CD4-positive, alpha-beta T cell treated with Interleukin-17A for 1 hour (primary cell): ENCODE measurements around the gene MALSU1.
"Not testable (repeated sequence)": the region's sequence is repeated elsewhere in the genome, so short reads cannot be mapped to it uniquely, and the experiment has no call there.

Experiments used
- DNase-seq: peaks from one replicate; pipeline ENCODE4 v3.0.0-alpha.2; 2020

Gene MALSU1

GRCh38 chr7:23287612-23288011, 11.5 kb upstream of the MALSU1 start:
- DNase-seq: no peak

GRCh38 chr7:23290993-23291392, 8.1 kb upstream of the MALSU1 start:
- no peak for DNase-seq

DNA sequence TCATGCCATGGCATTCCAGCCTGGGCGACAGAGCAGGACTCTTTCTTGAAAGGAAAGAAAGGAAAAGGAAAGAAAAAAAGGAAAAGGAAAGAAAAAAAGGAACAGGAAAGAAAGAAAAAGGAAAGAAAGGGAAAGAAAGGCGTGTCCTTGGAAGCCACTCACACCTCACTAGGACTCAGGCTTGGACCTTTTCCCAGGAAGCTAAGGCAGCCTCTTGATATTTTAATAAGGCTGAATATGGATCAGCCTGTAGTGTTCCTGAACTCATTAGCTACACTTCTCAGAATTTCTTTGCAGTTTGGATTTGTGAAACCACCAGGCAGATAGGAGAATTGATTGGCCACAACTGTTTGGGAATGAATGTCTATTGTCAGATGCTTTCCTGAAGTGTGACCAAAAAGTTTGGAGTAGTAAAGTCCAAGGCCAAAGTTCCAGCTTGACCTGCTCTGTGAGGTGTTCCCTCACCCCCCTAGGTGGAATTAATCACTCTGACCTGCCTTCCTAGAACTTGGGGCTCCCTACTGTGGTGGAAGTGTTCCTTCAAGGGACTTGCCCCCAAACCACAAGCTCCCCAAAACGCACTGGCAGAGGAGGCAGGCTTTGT, 7.1 kb upstream of the MALSU1 start:
- no peak for DNase-seq

DNA sequence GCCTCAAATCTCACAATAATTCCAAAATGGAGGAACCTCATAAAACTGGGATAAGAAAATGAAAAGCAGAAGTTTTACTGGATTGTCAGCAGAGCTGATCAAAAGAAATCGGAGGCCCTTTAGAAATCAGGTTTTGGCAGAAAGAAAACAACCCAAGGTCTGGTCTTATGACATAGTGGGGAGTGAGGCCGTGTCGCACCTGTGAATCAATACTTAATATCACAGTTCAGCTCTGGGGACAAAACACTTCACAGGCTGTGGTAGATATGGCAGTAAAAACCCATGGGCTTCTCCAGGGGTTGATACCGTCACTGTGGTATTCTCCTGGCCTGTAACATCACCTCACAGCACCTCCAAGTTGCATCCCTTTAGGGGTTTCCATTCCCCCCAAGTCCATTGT, 6.5 kb upstream of the MALSU1 start:
- no peak for DNase-seq

- no peak for DNase-seq
These were observed 5.6 kb upstream of the MALSU1 start for GRCh38 chr7:23293500-23294073.

DNA sequence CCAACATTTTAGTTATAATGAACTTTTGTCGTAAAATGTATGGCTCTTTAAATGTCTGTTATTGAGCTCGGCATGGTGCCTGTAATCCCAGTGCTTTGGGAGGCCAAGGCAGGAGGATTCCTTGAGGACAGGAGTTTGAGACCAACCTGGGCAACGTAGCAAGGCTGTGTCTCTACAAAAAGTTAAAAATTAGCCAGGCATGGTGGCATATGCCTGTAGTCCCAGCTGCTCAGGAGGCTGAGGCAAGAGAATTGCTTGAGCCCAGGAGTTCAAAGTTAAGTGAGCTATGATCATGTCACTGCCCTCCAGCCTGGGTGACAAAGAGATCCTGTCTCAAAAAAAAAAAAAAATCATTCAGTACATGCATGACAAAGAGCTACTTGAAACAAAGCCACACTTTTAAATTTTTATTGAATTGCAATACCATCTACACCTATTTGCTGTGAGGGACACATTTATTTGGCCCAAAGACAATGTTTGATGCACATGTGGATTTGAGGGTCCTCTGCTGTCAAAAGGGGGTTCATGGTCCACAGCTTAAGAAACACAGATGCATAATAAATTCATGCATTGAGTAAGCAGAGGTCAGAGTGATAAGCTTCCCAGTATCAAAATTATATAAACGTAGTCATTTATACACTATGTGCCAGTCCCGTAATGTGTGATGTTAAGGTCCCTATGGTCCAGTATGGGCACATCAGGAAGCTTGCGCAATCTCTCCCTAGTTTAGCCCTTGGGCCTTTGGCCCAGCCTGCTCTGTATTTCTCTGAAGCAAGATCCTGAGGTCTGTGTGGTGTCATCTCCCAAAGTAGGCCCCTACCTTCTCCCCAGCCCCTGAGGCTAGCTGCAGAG, 4.4 kb upstream of the MALSU1 start:
- DNase-seq: no peak

DNA sequence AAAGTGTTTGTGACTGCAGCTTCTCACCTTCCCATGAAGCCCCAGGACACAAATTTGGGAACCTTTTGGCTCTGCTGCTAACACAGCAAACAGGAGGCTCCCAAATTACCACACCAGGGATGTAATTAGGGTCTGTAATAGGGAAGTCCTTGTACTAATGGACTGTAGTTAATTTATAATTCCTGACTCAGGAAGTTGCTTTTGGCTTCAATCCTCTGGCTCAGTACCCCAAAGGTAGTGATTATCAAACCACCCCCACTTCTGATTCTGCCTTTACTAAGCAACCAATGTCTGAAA, 3.8 kb upstream of the MALSU1 start:
- no peak for DNase-seq

GRCh38 chr7:23298141-23298881, 828 bp upstream of the MALSU1 start:
- DNase-seq: no peak

- DNase-seq: no peak
These were observed 696 bp downstream of the MALSU1 start for GRCh38 chr7:23299770-23300300.

DNA sequence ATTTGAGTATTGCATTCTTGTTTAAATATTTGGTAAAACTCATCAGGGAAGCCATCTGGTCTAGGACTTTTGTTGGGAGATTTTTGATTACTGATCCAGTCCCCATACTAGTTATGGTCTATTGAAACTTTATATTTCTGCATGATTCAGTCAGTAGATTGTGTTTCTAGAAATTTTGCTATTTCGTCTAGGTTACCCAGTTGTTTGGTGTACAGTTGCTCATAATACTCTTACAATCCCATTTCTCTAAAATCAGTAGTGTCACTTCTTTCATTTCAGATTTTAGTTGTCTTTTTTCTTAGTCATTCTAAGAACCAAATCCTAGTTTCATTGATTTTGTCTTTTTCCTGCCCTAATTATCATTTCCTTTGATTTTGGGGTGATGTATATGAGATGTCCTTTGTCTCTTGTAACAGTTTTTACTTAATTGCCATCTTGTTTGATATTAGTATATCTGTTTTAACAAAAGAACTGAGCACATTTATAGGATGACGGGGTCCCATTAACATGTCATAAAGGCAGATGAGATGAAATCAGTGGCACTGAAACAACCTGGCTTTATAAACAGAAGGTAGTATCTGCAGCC, 7.9 kb downstream of the MALSU1 start:
- DNase-seq: no peak

DNA sequence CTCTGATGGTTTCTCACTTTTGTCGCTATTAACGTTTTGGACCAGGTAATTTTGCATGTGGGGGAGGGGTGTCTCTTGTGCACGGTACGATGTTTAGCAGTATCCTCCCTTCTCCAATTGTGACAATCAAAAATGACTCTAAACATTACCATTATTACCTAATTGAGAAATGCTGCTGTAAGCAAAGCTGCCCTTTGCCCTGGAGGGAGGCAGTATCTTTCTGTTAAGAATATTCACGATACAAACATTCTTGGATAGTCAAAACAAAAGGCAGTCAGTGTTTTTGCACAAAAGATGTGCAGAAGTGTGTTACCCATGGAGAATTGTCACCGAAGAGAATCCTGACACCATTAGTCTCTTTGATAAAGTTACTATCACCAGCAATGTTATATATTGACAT, 9.6 kb downstream of the MALSU1 start:
- no peak for DNase-seq

GRCh38 chr7:23312141-23312540, 13.0 kb downstream of the MALSU1 start:
- DNase-seq: not testable (repeated sequence)

GRCh38 chr7:23315366-23315765, 16.2 kb downstream of the MALSU1 start:
- no peak for DNase-seq

- no peak for DNase-seq
These were observed 32.0 kb downstream of the MALSU1 start for GRCh38 chr7:23331132-23331531.

- no peak for DNase-seq
These were observed 33.1 kb downstream of the MALSU1 start for GRCh38 chr7:23332193-23332592.

DNA sequence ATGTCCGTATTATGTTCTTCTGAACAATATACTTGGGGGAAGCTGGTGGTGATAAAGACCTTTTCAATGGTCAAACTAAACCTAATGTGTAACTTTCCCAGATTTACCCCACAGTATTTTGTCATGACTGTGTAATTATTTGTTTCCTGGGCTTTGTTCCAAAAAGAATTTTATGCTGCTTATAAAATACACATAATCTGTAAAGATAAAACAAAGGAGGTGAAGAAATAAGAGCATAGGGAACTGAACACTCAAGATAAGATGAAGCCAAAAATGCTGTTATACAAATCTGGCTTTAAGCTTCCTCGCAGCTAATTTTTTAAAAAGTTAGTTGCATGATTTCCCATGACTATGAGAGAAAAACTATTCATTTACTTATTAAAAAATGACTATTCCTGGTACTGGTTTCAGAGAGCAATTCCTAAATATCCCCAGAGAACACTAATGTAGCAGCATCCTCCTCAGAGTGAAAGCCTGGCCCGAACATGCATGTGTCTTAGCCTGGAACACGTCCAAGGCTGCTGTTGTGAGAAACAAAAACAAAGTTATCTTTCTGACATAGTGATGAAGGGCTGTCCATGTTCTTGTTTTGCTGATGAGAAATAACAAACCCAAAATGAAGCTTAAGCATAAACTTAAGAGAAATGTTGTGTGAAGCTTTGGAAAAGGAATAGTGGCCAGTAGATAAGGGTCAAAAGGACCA, 33.9 kb downstream of the MALSU1 start:
- DNase-seq: no peak

- DNase-seq: no peak
These were observed 34.6 kb downstream of the MALSU1 start for GRCh38 chr7:23333671-23334246.

DNA sequence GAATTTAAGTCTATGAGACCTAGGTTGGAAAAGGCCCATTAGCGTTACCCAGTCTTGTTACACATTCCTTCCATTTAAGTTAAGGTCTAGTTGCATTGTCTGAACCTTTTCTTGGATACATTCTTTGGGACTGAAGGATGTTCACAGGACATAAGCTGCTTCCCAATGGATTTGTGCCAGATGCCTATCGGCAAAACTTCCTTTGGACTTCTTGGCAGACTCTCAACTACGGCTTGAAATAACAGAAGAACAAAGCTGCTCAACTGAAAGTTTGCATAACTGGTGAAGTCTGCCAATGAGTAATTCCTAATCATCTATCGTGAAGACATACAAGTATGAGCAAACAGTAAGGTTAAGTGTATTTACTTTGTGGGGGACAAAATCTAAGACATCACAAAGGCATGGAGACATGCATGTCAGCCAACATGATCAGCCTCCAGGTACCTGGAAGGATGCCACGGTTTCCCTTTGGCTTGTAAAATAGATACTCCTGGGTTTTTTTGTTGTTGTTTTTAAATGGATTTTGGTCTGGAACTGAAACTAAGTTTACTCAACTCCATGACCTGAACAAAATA, 35.4 kb downstream of the MALSU1 start:
- no peak for DNase-seq

DNA sequence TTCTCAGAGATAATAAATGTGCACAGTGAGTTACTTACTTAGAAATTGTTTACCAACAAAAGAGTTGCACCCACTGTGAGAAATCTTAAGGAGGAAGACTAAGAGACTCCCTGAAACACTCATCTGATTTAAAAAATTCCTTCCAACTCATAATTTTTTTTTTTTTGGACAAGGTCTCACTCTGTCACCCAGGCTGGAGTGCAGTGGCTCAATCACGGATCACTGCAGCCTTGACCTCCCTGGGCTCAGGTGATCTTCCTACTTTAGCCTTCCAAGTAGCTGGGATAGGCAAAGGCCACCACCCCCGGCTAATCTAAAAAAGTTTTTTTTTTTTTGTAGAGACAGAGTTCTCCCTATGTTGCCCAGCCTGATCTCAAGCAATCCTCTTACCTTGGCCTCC, 36.0 kb downstream of the MALSU1 start:
- DNase-seq: no peak

GRCh38 chr7:23335621-23336020, 36.5 kb downstream of the MALSU1 start:
- no peak for DNase-seq

- DNase-seq: no peak
These were observed 36.9 kb downstream of the MALSU1 start for GRCh38 chr7:23336086-23336485.

DNA sequence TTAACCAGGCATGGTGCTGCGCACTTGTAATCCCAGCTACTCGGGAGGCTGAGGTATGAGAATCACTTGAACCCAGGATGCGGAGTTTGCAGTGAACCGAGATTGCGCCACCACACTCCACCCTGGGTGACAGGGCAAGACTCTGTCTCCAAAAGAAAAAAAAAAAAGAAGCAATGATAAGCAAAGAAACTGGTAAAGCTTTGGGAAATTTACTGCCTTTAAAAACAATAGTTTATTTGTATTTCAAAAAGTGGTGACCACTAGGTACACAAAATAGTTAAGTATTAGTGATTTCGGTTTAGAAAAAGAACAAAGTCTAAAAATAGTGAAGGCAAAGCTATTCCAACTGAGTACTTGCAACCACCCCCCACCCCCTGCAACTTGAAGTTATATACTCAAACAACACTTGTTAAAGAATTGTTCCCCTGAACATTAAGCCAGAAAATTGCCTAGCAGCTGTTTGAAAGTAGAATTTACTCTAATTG, 37.7 kb downstream of the MALSU1 start:
- no peak for DNase-seq
